IMR-90 (cell line): Measurements from ENCODE around the gene SEMA4A. TPM values are rescaled to one million over a fixed set of nuclear protein-coding genes. Genes with fewer than 3 reads are reported as not detected.
"Not testable (repeated sequence)": the region's sequence is repeated elsewhere in the genome, so short reads cannot be mapped to it uniquely, and the experiment has no call there.

Source experiments
- ATAC-seq: fragments of 200-7000 bp; cut with Tn5 transposase; 2 replicates; pipeline ENCODE4 v1.9.1; 2020; ENCODE audit warnings: low read depth, mild to moderate bottlenecking, moderate library complexity
- BruUV-seq: library from RNA; stranded (reverse); fragments of 400-500 nt; replicated peaks from 2 replicates; lab custom pipeline; 2021; lab: Mats Ljungman, UMichigan
- CTCF ChIA-PET: fragments of 300-600 bp; formaldehyde crosslinking; extraction: SDS; loops from one replicate; lab custom pipeline; 2021; ENCODE audit warnings: antibody characterized with exemption; lab: Yijun Ruan, JAX
- POLR2A ChIA-PET: fragments of 300-600 bp; sonication (Branson Sonifier 250); formaldehyde crosslinking; loops from one replicate; lab custom pipeline; 2022; ENCODE audit warnings: antibody characterized with exemption; ENCODE audit not compliant: unreplicated experiment; lab: Charles Lee
- DNase-seq: peaks from one replicate; pipeline ENCODE4 v3.0.0; 2013
- H2AFZ ChIP-seq: replicated peaks from 2 replicates; pipeline ENCODE3; 2013; ENCODE audit warnings: low read length, mild to moderate bottlenecking; ENCODE audit not compliant: poor library complexity
- H2AK5ac ChIP-seq: 2 replicates; pipeline ENCODE4 v1.6.1; 2013; ENCODE audit warnings: low read depth, low read length, inconsistent platforms
- H2AK9ac ChIP-seq: replicated peaks from 2 replicates; pipeline ENCODE3; 2013; ENCODE audit warnings: mild to moderate bottlenecking, low read depth, low read length, moderate library complexity; ENCODE audit not compliant: poor library complexity
- H2BK120ac ChIP-seq: 2 replicates; pipeline ENCODE4 v1.6.1; 2013; ENCODE audit warnings: low read depth, low read length, inconsistent platforms
- H2BK15ac ChIP-seq: 3 replicates; pipeline ENCODE4 v1.6.1; 2013; ENCODE audit warnings: low read depth, low read length, inconsistent platforms
- H2BK20ac ChIP-seq: 2 replicates; pipeline ENCODE4 v1.6.1; 2013; ENCODE audit warnings: low read depth, mild to moderate bottlenecking, inconsistent platforms, low read length, moderate library complexity
- H2BK5ac ChIP-seq: 2 replicates; pipeline ENCODE4 v1.6.1; 2013; ENCODE audit warnings: mild to moderate bottlenecking, low read depth, low read length, inconsistent platforms; ENCODE audit not compliant: poor library complexity, severe bottlenecking
- H3K14ac ChIP-seq: replicated peaks from 2 replicates; pipeline ENCODE4 v1.6.1; 2013; ENCODE audit warnings: low read depth, low read length, inconsistent platforms
- H3K18ac ChIP-seq: 2 replicates; pipeline ENCODE4 v1.6.1; 2013; ENCODE audit warnings: low read depth, low read length, control low read depth
- H3K23ac ChIP-seq: 2 replicates; pipeline ENCODE4 v1.6.1; 2013; ENCODE audit warnings: low read depth, low read length, inconsistent platforms
- H3K27ac ChIP-seq: 2 replicates; pipeline ENCODE4 v1.5.1; 2013; ENCODE audit warnings: mild to moderate bottlenecking, control low read depth, low read length; ENCODE audit not compliant: insufficient read depth
- H3K27me3 ChIP-seq: 2 replicates; pipeline ENCODE4 v1.6.1; 2013; ENCODE audit warnings: low read length; ENCODE audit not compliant: control insufficient read depth, insufficient read depth
- H3K36me3 ChIP-seq: 2 replicates; pipeline ENCODE4 v1.6.1; 2013; ENCODE audit warnings: low read length, mixed read lengths; ENCODE audit not compliant: control insufficient read depth, insufficient read depth
- H3K4ac ChIP-seq: 2 replicates; pipeline ENCODE4 v1.6.1; 2013; ENCODE audit warnings: low read depth, low read length, inconsistent platforms
- H3K4me1 ChIP-seq: 2 replicates; pipeline ENCODE4 v1.6.1; 2013; ENCODE audit warnings: low read length, mixed read lengths; ENCODE audit not compliant: control insufficient read depth, insufficient read depth
- H3K4me2 ChIP-seq: 2 replicates; pipeline ENCODE4 v1.6.1; 2013; ENCODE audit warnings: low read depth, mild to moderate bottlenecking, control low read depth, low read length, moderate library complexity
- H3K4me3 ChIP-seq: 2 replicates; pipeline ENCODE4 v1.5.1; 2013; ENCODE audit warnings: low read depth, mild to moderate bottlenecking, control low read depth, low read length, moderate library complexity; ENCODE audit not compliant: insufficient read depth
- H3K56ac ChIP-seq: 2 replicates; pipeline ENCODE4 v1.6.1; 2013; ENCODE audit warnings: low read length, inconsistent platforms; ENCODE audit not compliant: insufficient read depth; ENCODE audit errors: extremely low read depth
- H3K79me1 ChIP-seq, 2 experiments: 2 replicates each; pipeline ENCODE4 v1.6.1; 2013; ENCODE audit warnings: low read length in 2 of 2, inconsistent platforms in 1 of 2, low read depth in 1 of 2
- H3K9ac ChIP-seq: 2 replicates; pipeline ENCODE4 v1.6.1; 2013; ENCODE audit warnings: low read depth, low read length, control low read depth
- H3K9me1 ChIP-seq: 2 replicates; pipeline ENCODE4 v1.6.1; 2013; ENCODE audit warnings: low read length, inconsistent platforms; ENCODE audit not compliant: insufficient read depth
- H3K9me3 ChIP-seq: 2 replicates; pipeline ENCODE4 v1.6.1; 2013; ENCODE audit warnings: low read length; ENCODE audit not compliant: control insufficient read depth, insufficient read depth
- H4K20me1 ChIP-seq: 2 replicates; pipeline ENCODE4 v1.6.1; 2013; ENCODE audit warnings: low read length, inconsistent platforms; ENCODE audit not compliant: insufficient read depth
- H4K5ac ChIP-seq: 2 replicates; pipeline ENCODE4 v1.6.1; 2013; ENCODE audit warnings: mild to moderate bottlenecking, low read depth, low read length, control low read depth
- H4K8ac ChIP-seq, 2 experiments: 2 replicates each; pipeline ENCODE4 v1.6.1; 2013; ENCODE audit warnings: low read depth in 2 of 2, low read length in 2 of 2, control low read depth in 1 of 2, inconsistent platforms in 1 of 2
- H4K91ac ChIP-seq: 2 replicates; pipeline ENCODE4 v1.6.1; 2013; ENCODE audit warnings: low read depth, low read length, inconsistent platforms; ENCODE audit not compliant: insufficient read depth
- BHLHE40 ChIP-seq: fragments of 150-350 bp; IDR thresholded peaks from 2 replicates; pipeline ENCODE4 v1.6.1; 2016; ENCODE audit warnings: mild to moderate bottlenecking, low read depth, low read length
- MAZ ChIP-seq: IDR thresholded peaks from 2 replicates; pipeline ENCODE4 v1.6.1; 2012; ENCODE audit warnings: low read depth, mild to moderate bottlenecking, low read length, improper control_type of control experiment, moderate library complexity, borderline replicate concordance
- POLR2A ChIP-seq: IDR thresholded peaks from 2 replicates; pipeline ENCODE4 v1.6.1; 2012; ENCODE audit warnings: mild to moderate bottlenecking, low read depth, low read length
- WGBS, 2 experiments: methylation state at CpG; one replicate each; pipeline versions ENCODE4 v1.1.5 to v1.1.7; 2013; ENCODE audit warnings: missing lambda C conversion rate in 2 of 2; ENCODE audit not compliant: insufficient read length in 1 of 2; ENCODE audit errors: extremely low coverage in 2 of 2; 5-methylcytosine and 5-hydroxymethylcytosine counted together
- dilution Hi-C: fragments of 300-500 bp; cut with HindIII; formaldehyde crosslinking; loops from one replicate; pipeline ENCODE4 v1.14.3; 2018; ENCODE audit warnings: low sequenced_read_pairs; ENCODE audit not compliant: unreplicated experiment
- in situ Hi-C: fragments of 300-500 bp; cut with MboI; formaldehyde crosslinking; loops from 3 replicates; pipeline ENCODE4 v1.14.3; 2019; ENCODE audit warnings: low sequenced_read_pairs, inconsistent platforms, mixed read lengths
- intact Hi-C: fragments of 100-400 bp; cut with micrococcal nuclease; formaldehyde crosslinking; loops from 2 replicates; pipeline ENCODE4 v1.10.0; 2022
- polyA plus RNA-seq, 3 experiments: library from polyadenylated mRNA; depleted of rRNA; stranded (reverse); fragments of >200 nt; gene quantifications; 2 replicates each; pipeline ENCODE4 v1.2.3, GENCODE V29; 2012; ENCODE audit warnings: low replicate concordance in 1 of 3
- total RNA-seq: library from RNA; depleted of rRNA; stranded (reverse); fragments of >200 nt; gene quantifications from 2 replicates; pipeline ENCODE4 v1.2.3, GENCODE V29; 2012
- TF ChIP-seq, protein P1 (sequence below): fragments of 150-350 bp; IDR thresholded peaks from 2 replicates; pipeline ENCODE4 v1.6.1; 2017; ENCODE audit warnings: mild to moderate bottlenecking, antibody characterized with exemption, low read length, low read depth

The SEMA4A gene
- total and polyA plus RNA-seq, 2 of the 4 experiments (the other 2 are of a cell fraction): 0.18 to 0.86 TPM

DNA sequence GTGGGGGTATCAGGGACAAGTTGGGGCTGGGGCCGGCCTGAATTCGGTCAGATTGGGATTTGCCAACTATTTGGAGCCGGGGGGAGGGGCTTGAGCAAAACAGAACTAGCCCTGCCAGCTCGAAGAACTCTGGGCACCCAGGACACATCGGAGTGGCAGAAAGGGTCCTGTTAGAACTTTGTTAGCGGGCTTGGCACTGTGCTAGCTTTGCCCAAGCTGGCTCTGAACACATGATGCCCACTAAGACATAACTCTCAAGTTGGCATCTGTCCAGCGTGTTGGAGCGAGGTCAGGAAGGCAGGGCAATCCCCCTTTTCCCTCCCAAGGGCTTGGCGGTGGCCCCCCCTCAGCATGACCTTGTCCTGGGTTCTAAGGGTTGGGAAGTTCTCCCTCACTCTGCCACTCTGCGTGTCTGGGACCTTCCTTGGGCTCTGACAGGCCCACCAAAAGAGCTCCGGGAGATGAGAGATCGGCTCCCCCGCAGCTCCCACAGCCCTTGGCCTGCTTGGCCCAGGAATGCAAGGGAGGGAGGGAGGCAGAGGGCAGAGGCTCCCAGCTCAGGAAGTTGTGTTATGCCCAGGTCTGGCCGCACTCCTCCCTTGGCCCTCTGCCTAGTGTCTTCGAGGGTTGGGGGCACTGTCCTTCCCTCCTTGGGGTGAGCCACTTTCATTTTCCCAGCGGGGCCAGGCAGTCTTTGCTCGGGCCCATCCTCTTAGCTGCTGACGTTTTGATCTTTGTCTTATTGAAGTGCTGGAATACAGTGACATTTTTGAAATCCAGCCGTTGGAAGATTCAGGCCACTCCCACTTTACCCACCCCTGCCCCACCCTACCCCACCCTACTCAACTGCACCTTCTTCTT, 37.6 kb upstream of the SEMA4A start:
- POLR2A ChIA-PET: interaction anchor here (0.6 to 1.0 kb wide), 2 partner anchors 14 to 26 kb away, joined by 9 to 10 read pairs; no protein-coding TSS in a partner anchor
- intact Hi-C loops: loop anchor here (2.0 kb wide), 1 partner anchor 15 kb away; no protein-coding TSS in a partner anchor

DNA sequence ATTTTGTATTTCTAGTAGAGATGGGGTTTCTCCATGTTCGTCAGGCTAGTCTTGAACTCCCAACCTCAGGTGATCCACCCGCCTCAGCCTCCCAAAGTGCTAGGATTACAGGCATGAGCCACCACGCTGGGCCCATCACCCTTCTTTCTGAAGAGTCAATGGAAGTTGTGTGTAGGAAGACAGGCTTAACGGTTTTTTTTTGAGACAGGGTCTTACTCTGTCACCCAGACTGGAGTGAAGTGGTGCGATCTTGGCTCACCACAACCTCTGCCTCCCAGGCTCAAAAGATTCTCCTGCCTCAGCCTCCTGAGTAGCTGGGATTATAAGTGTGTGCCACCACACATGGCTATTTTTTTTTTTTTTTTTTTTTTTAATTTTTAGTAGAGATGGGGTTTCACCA, 36.7 kb upstream of the SEMA4A start:
- H3K27me3 ChIP-seq, H4K5ac ChIP-seq, H2AFZ ChIP-seq, H3K23ac ChIP-seq, in situ Hi-C loops, H3K9me3 ChIP-seq, H3K18ac ChIP-seq, H2AK9ac ChIP-seq, H3K27ac ChIP-seq, H2BK20ac ChIP-seq, H2AK5ac ChIP-seq, dilution Hi-C loops, H2BK120ac ChIP-seq, H4K8ac ChIP-seq, H4K91ac ChIP-seq, intact Hi-C loops, DNase-seq, ATAC-seq, H2BK15ac ChIP-seq: not testable (repeated sequence)
- peaks cover 69% of the 10 kb centered on the region for H4K20me1 ChIP-seq
- H3K4ac ChIP-seq: 0 out of 2 replicates have a peak overlapping the region, but pooled peaks have one; percentile 42
- POLR2A ChIA-PET: interaction anchor here (0.8 kb wide), 1 partner anchor 10 kb away, joined by 4 read pairs; no protein-coding TSS in a partner anchor
- H3K36me3 ChIP-seq: peaks cover 13% of the 10 kb centered on the region
- peaks cover 34% of the 10 kb centered on the region for H3K4me1 ChIP-seq
- H3K4me2 ChIP-seq: peak overlapping the region; percentile 91
- H3K79me1 ChIP-seq: peaks cover 4 to 43% of the 10 kb centered on the region in 2 experiments; a peak in 3 of 4 replicates
- BruUV-seq: TSS peak; percentile 31
- no CpG with 5 or more reads among the region's 5 CpGs for WGBS, 2 experiments
- H3K4me3 ChIP-seq: peak overlapping the region; percentile 98
- CTCF ChIA-PET: interaction anchor here (0.8 to 1.4 kb wide), 4 partner anchors 9 to 20 kb away, joined by 3 to 6 read pairs (median 6); no protein-coding TSS in a partner anchor
- peak overlapping the region; percentile 6 for H2BK5ac ChIP-seq
- peaks cover 25% of the 10 kb centered on the region for H3K9me1 ChIP-seq
- H3K14ac ChIP-seq: peak overlapping the region; percentile 3; the same call in 1 of the 2 replicates
- peak overlapping the region; percentile 99; the same call in 1 of the 2 replicates for H3K9ac ChIP-seq
- 0 out of 2 replicates have a peak overlapping the region, but pooled peaks have one; percentile 37 for H3K56ac ChIP-seq

More for the DNA sequence above, 37.6 kb upstream of the SEMA4A start:
- peak; percentile 74 for TF ChIP-seq POLR2A
- no peak for TF ChIP-seq BHLHE40
- TF ChIP-seq, protein P1, sequence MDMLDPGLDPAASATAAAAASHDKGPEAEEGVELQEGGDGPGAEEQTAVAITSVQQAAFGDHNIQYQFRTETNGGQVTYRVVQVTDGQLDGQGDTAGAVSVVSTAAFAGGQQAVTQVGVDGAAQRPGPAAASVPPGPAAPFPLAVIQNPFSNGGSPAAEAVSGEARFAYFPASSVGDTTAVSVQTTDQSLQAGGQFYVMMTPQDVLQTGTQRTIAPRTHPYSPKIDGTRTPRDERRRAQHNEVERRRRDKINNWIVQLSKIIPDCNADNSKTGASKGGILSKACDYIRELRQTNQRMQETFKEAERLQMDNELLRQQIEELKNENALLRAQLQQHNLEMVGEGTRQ: 0 out of 2 replicates have a peak, but pooled peaks have one; percentile 18
- peak; percentile 97 for TF ChIP-seq MAZ
- Histone ChIP-seq H3K4me3 (peak overlapping the region; percentile 98), H3K36me3 (peaks cover 12% of the 10 kb centered on the region), H4K8ac (peak overlapping the region; percentile 30 to 87), H4K5ac (peak overlapping the region; percentile 89), H3K27me3 (no peaks in the 10 kb centered on the region), H4K91ac (peak overlapping the region; percentile 91), H3K23ac (peak overlapping the region; percentile 96), H3K14ac (peak overlapping the region; percentile 93), H3K9me1 (peaks cover 21% of the 10 kb centered on the region), H2BK120ac (peak overlapping the region; percentile 78), H4K20me1 (peaks cover 60% of the 10 kb centered on the region), H2BK20ac (peak overlapping the region; percentile 7; the same call in 1 of the 2 replicates), H3K27ac (peak overlapping the region; percentile 96), H2BK5ac (peak overlapping the region; percentile 97), H2BK15ac (peak overlapping the region; percentile 89; the same call in 1 of the 3 replicates), H2AFZ (peak overlapping the region; percentile 74), H3K4ac (peak overlapping the region; percentile 97), H3K79me1 (peaks cover 4 to 46% of the 10 kb centered on the region in 2 experiments; a peak in 3 of 4 replicates), H3K9me3 (no peaks in the 10 kb centered on the region), H3K4me1 (peaks cover 26% of the 10 kb centered on the region), H3K4me2 (peak overlapping the region; percentile 91), H3K56ac (peak overlapping the region; percentile 92), H2AK5ac (peak overlapping the region; percentile 98), H3K18ac (peak overlapping the region; percentile 94), H2AK9ac (peak overlapping the region; percentile 99), H3K9ac (peak overlapping the region; percentile 99)
- dilution Hi-C loops (no loop called here), in situ Hi-C loops (no loop called here)
- DNase-seq: peak; percentile 65
- 0% methylated on average over 6 of the region's 19 CpGs; no CpG with 5 or more reads in 1 of the 2 experiments for WGBS, 2 experiments
- no TSS peak for BruUV-seq
- CTCF ChIA-PET: interaction anchor here (1.0 to 1.4 kb wide), 3 partner anchors 12 to 19 kb away, joined by 3 to 6 read pairs (median 6); no protein-coding TSS in a partner anchor
- peak; percentile 15 for ATAC-seq
